ENCODE results near the gene TMEM203. TPM values are rescaled to one million over a fixed set of nuclear protein-coding genes. Genes with fewer than 3 reads are reported as not detected.

The TMEM203 gene
- total RNA-seq, 1 experiment from 2014 or later = 36.4 TPM

DNA sequence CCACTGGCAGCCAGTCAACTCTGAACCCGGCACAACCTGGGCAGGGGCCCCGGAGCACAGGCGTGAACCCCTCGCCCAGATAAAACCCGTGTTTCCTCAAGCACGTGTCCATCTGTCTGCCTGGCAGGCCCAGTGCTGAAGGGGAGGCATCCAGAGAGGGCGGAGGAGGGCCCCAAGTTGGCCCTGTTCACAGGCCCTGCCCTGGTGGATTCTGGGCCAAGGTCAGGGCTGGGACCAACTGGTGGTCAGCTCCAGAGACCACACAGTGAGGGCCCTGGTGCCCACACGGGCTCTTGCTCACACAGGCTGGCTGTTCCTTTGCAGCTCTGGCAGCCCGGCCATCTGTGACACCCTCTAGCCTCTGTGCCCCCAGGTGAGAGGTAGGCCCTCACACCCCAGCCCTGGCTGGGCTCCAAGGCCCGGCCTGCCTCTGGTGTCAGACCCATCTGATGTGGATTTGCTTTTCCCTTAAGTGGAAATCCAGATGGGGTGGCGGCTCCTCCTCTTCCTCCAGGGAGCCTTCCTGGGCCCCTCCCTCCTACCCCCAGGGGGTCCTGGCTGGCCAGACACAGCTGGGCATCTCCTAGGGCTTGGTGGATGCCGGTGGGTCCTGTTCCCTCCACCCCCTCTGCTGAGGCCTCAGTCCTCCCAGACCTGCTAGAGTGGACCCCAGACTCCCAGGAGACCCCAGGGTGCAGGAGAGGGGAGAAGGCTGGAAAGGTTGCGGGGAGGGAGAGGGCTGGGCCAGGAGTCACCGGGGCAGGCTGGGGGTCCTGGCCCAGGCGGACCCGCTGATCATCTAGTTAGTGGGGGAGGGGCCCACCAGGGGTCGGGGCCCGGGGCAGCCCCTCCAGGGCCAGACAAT, 45.1 kb upstream of the TMEM203 start:
- H2AFZ ChIP-seq (ENCODE audit: low read length) = no peak overlapping the region
- no peak overlapping the region for H3K9ac ChIP-seq (ENCODE audit: low read length)
- H3K9me3 ChIP-seq (ENCODE audit: low read length) = no peaks in the 10 kb centered on the region
- no peaks in the 10 kb centered on the region for H3K9me2 ChIP-seq (replicated peaks; ENCODE audit: low read length)
- H3K4me2 ChIP-seq (ENCODE audit: low read length) = no peak overlapping the region
- ATAC-seq (no peak), DNase-seq (no peak)
- H3K79me2 ChIP-seq (ENCODE audit: low read length) = peaks cover 3% of the 10 kb centered on the region
- intact Hi-C loops (cut with micrococcal nuclease) = no loop called here
- no peaks in the 10 kb centered on the region for H3K36me3 ChIP-seq (ENCODE audit: low read depth, low read length)
- H3K27ac ChIP-seq (ENCODE audit: low read length) = no peak overlapping the region
- no peaks in the 10 kb centered on the region for H3K27me3 ChIP-seq (ENCODE audit: low read length)
- H3F3A ChIP-seq (ENCODE audit: low read length, unreplicated experiment) = no peaks in the 10 kb centered on the region
- no peak for TF ChIP-seq EZH2phosphoT487 (IDR thresholded peaks at IDR 0.05; ENCODE audit: borderline replicate concordance, low read length)
- TF ChIP-seq EZH2 (IDR thresholded peaks at IDR 0.05; ENCODE audit: low read length, unreplicated experiment) = no peak
- TF ChIP-seq, protein P1, sequence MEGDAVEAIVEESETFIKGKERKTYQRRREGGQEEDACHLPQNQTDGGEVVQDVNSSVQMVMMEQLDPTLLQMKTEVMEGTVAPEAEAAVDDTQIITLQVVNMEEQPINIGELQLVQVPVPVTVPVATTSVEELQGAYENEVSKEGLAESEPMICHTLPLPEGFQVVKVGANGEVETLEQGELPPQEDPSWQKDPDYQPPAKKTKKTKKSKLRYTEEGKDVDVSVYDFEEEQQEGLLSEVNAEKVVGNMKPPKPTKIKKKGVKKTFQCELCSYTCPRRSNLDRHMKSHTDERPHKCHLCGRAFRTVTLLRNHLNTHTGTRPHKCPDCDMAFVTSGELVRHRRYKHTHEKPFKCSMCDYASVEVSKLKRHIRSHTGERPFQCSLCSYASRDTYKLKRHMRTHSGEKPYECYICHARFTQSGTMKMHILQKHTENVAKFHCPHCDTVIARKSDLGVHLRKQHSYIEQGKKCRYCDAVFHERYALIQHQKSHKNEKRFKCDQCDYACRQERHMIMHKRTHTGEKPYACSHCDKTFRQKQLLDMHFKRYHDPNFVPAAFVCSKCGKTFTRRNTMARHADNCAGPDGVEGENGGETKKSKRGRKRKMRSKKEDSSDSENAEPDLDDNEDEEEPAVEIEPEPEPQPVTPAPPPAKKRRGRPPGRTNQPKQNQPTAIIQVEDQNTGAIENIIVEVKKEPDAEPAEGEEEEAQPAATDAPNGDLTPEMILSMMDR (conservative IDR thresholded peaks at IDR 0.05; ENCODE audit: low read depth, low read length) = no peak
- ChIA-PET POLR2A (ENCODE audit: unreplicated experiment) (no interaction called here), CTCF (no interaction called here)
- no TSS peak for BruUV-seq (replicated peaks)
- H3K4me3 ChIP-seq (ENCODE audit: low read length) = no peak overlapping the region
- H3K4me1 ChIP-seq (ENCODE audit: insufficient read depth, low read length) = peaks cover 7% of the 10 kb centered on the region; the same call in 1 of the 2 replicates
- H4K20me1 ChIP-seq (ENCODE audit: low read length) = no peaks in the 10 kb centered on the region

DNA sequence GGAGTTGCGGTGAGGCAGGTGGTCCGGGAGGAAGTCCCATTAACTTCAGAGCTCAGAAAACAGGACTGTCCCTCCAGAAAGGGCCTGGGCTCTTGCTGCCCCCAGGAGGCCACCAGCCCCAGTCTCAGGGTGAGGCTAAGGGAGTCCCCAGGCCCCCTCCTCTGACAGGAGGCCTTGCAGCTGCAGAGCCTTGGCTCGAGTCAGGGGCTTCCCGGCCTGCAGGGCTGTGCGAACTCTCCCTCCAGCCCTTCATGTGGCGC, 42.4 kb upstream of the TMEM203 start:
- DNase-seq (no peak), ATAC-seq (no peak)
- Histone ChIP-seq H3K36me3 (ENCODE audit: low read depth, low read length) (peaks cover 4% of the 10 kb centered on the region), H3K4me3 (ENCODE audit: low read length) (no peak overlapping the region), H3K4me1 (ENCODE audit: insufficient read depth, low read length) (peaks cover 8% of the 10 kb centered on the region; the same call in 1 of the 2 replicates), H3F3A (ENCODE audit: low read length, unreplicated experiment) (peaks cover 4% of the 10 kb centered on the region), H3K9me2 (replicated peaks; ENCODE audit: low read length) (no peaks in the 10 kb centered on the region), H3K79me2 (ENCODE audit: low read length) (peaks cover 7% of the 10 kb centered on the region), H3K27ac (ENCODE audit: low read length) (no peak overlapping the region), H4K20me1 (ENCODE audit: low read length) (peaks cover 15% of the 10 kb centered on the region), H3K27me3 (ENCODE audit: low read length) (no peaks in the 10 kb centered on the region), H2AFZ (ENCODE audit: low read length) (no peak overlapping the region), H3K4me2 (ENCODE audit: low read length) (no peak overlapping the region), H3K9ac (ENCODE audit: low read length) (no peak overlapping the region), H3K9me3 (ENCODE audit: low read length) (no peaks in the 10 kb centered on the region)
- TF ChIP-seq, protein P1 (conservative IDR thresholded peaks at IDR 0.05; ENCODE audit: low read depth, low read length) = no peak
- TF ChIP-seq EZH2 (IDR thresholded peaks at IDR 0.05; ENCODE audit: low read length, unreplicated experiment) = no peak
- ChIA-PET CTCF (no interaction called here), POLR2A (ENCODE audit: unreplicated experiment) (no interaction called here)
- no TSS peak for BruUV-seq (replicated peaks)
- intact Hi-C loops (cut with micrococcal nuclease) = no loop called here

DNA sequence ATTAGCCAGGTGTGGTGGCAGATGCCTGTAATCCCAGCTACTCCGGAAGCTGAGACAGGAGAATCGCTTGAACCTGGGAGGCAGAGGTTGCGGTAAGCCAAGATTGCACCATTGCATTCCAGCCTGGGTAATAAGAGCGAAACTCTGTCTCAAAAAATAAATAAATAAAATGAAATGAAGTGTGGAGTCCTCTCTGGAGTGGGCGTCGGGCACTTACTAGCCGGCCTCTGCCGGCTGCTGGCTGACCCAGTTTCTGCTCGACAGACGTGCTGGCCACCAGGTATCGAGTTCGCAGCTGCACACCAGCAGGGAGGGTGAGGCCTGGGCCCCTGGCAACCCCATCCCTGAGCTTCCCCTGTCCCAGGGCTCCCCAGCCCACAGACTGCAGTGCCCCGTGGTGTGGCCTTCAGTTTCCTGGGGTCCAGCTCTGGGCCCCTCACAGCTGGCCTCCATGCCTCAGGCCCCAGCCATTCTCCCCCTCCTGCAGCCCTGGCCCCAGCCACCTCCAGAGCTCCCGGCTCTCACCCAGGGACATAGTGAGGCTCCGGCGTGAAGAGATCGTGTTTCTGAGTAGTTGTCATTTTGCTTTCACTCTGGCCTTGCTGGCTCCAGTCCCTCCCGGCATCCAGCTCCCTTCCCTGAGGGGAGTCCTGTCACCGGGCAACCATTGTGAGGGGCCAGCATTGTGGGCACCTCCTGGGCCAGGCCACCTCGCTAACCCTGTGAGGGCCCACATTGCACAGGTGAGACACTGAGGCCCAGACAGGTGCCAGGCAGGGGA, 41.9 kb upstream of the TMEM203 start:
- Histone ChIP-seq H3K4me3 (ENCODE audit: low read length) (no peak overlapping the region), H3K9ac (ENCODE audit: low read length) (no peak overlapping the region), H3K79me2 (ENCODE audit: low read length) (peaks cover 13% of the 10 kb centered on the region), H3K9me2 (replicated peaks; ENCODE audit: low read length) (no peaks in the 10 kb centered on the region), H3K4me1 (ENCODE audit: insufficient read depth, low read length) (peaks cover 14% of the 10 kb centered on the region), H3K9me3 (ENCODE audit: low read length) (no peaks in the 10 kb centered on the region), H3K27me3 (ENCODE audit: low read length) (no peaks in the 10 kb centered on the region), H3F3A (ENCODE audit: low read length, unreplicated experiment) (peaks cover 5% of the 10 kb centered on the region), H2AFZ (ENCODE audit: low read length) (no peak overlapping the region), H3K36me3 (ENCODE audit: low read depth, low read length) (peaks cover 9% of the 10 kb centered on the region), H3K27ac (ENCODE audit: low read length) (no peak overlapping the region), H3K4me2 (ENCODE audit: low read length) (no peak overlapping the region), H4K20me1 (ENCODE audit: low read length) (peaks cover 20% of the 10 kb centered on the region)
- POLR2A ChIA-PET (ENCODE audit: unreplicated experiment) = no interaction called here
- BruUV-seq (replicated peaks) = no TSS peak
- TF ChIP-seq EZH2phosphoT487 (IDR thresholded peaks at IDR 0.05; ENCODE audit: borderline replicate concordance, low read length) = no peak
- CTCF ChIA-PET = no interaction called here
- intact Hi-C loops (cut with micrococcal nuclease) = no loop called here
- DNase-seq = no peak
- no peak for ATAC-seq

Data from PC-3 (cell line).